ENCODE data around the gene ATG10.

DNA sequence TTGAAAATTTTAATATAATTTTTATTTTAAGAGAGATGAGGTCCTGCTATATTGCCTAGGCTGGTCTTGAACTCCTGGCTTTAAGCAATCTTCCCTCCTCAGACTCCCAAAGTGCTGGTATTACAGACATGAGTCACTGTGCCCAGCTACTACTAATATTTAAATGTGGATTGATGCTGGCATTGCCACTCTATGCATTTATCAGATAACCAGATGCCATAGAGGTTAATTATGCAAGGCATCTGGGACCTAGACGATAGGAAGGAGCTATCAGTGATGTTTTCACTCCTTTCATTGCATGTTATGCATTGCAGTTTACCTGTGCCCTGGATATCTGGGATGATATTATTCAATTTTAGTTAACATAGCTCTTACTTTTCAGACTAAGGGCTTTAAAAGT, 179.4 kb downstream of the ATG10 start:
- TF ChIP-seq, protein P1, sequence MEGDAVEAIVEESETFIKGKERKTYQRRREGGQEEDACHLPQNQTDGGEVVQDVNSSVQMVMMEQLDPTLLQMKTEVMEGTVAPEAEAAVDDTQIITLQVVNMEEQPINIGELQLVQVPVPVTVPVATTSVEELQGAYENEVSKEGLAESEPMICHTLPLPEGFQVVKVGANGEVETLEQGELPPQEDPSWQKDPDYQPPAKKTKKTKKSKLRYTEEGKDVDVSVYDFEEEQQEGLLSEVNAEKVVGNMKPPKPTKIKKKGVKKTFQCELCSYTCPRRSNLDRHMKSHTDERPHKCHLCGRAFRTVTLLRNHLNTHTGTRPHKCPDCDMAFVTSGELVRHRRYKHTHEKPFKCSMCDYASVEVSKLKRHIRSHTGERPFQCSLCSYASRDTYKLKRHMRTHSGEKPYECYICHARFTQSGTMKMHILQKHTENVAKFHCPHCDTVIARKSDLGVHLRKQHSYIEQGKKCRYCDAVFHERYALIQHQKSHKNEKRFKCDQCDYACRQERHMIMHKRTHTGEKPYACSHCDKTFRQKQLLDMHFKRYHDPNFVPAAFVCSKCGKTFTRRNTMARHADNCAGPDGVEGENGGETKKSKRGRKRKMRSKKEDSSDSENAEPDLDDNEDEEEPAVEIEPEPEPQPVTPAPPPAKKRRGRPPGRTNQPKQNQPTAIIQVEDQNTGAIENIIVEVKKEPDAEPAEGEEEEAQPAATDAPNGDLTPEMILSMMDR (IDR thresholded peaks at IDR 0.05), result no peak
- no peak for TF ChIP-seq POLR2AphosphoS5 (IDR thresholded peaks at IDR 0.05; ENCODE audit: insufficient read depth in 1 of 2, low read depth in 1 of 2)
- TF ChIP-seq POLR2A (IDR thresholded peaks at IDR 0.05), result no peak
